Skin epidermis (tissue), 12 donors: ENCODE measurements around the gene SEC16B.

Experiments used
- H3K27ac ChIP-seq, 21 experiments: fragments of 200-600 bp; sonication (generic) in 11 of 21; one replicate each; pipeline ENCODE4 v1.5.0; 2020; ENCODE audit warnings: mild to moderate bottlenecking in 3 of 21, inconsistent platforms in 2 of 21, moderate library complexity in 2 of 21
- H3K4me3 ChIP-seq, 7 experiments: fragments of 200-600 bp; sonication (generic) in 2 of 7; one replicate each; pipeline ENCODE4 v1.5.0; 2020; ENCODE audit warnings: inconsistent platforms in 2 of 7, mild to moderate bottlenecking in 2 of 7, moderate library complexity in 1 of 7

Gene SEC16B

DNA sequence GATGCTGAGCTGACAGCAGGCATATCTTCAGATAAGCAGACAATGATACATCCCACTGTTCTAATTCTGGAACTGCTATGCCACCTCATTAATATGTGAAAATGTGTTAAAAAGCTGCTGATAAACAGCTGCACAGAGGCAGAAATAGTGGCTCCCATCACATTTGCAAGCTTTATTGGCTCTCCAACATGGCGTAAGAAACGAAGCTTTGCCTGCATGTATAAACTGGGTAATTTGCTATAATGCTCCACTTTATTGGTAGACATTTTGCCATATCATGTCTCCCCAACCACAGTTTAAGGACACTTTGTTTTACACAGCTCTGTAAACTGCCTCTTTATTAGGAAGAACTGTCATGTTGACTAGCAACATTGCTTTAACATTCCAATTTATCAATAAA is 49.8 kb downstream of the SEC16B start:
- H3K27ac ChIP-seq: no peak overlapping the region
- H3K4me3 ChIP-seq: no peak overlapping the region

DNA sequence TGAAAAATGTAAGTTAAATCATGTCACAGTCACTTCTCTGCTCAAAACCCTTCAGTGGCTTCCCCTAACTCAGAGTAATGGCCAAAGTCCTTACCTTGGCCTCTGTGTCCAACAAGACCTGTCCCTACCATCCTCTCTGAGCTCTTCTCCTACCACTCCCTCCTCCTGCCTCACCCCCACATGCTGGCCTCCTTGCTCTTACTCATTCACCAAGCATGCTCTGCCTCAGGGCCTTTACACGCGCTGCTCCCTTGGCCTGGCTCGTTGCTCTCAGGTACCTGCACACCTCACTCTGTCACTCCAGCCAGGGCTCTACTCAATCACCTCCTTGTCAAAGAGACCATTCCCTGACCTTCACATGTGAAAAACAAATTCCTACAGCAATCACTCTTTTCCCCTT is 54.2 kb downstream of the SEC16B start:
- H3K27ac ChIP-seq: no peak overlapping the region
- H3K4me3 ChIP-seq: no peak overlapping the region

GRCh38 chr1:177914603-177915002 is 55.3 kb downstream of the SEC16B start:
- no peak overlapping the region for H3K27ac ChIP-seq
- no peak overlapping the region for H3K4me3 ChIP-seq

GRCh38 chr1:177913762-177914540 is 55.9 kb downstream of the SEC16B start:
- Histone ChIP-seq H3K27ac (no peak overlapping the region), H3K4me3 (no peak overlapping the region)

DNA sequence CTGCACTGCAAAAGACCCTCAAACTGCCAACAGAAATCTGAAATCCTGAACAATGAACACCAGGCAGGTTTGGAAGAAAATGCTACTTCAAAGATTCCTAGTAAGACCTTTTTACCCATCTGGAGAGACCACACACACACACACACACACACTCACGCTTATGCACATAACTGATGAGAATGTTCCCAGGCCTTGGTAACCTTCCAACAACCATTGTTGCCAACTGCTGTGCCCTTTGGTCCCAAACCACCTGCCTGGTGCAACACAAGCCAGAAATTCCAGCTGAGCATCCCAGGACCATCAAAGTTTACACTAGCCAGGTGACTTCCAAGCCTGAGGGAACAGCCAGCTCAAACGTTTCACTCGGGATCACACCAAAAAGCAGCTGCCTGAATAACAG is 56.9 kb downstream of the SEC16B start:
- Histone ChIP-seq H3K4me3 (no peak overlapping the region), H3K27ac (no peak overlapping the region)

GRCh38 chr1:177909416-177909815 is 60.4 kb downstream of the SEC16B start:
- H3K4me3 ChIP-seq: no peak overlapping the region
- H3K27ac ChIP-seq: no peak overlapping the region

GRCh38 chr1:177907000-177907399 is 62.9 kb downstream of the SEC16B start:
- no peak overlapping the region for H3K4me3 ChIP-seq
- H3K27ac ChIP-seq: no peak overlapping the region

GRCh38 chr1:177905686-177906085 is 64.2 kb downstream of the SEC16B start:
- H3K4me3 ChIP-seq: no peak overlapping the region

GRCh38 chr1:177902266-177902665 is 67.6 kb downstream of the SEC16B start:
- H3K4me3 ChIP-seq: no peak overlapping the region
- no peak overlapping the region for H3K27ac ChIP-seq

More at GRCh38 chr1:177905686-177906085, 64.2 kb downstream of the SEC16B start:
- H3K27ac ChIP-seq: no peak overlapping the region

GRCh38 chr1:177897998-177898654 is 71.7 kb downstream of the SEC16B start:
- Histone ChIP-seq H3K4me3 (no peak overlapping the region), H3K27ac (no peak overlapping the region)

- H3K4me3 ChIP-seq: no peak overlapping the region
- no peak overlapping the region for H3K27ac ChIP-seq
These were observed 72.4 kb downstream of the SEC16B start for GRCh38 chr1:177897281-177897997.
